ENCODE measurements around the gene JARID2. TPM values are rescaled to one million over a fixed set of nuclear protein-coding genes. Genes with fewer than 3 reads are reported as not detected.

Gene JARID2
- total RNA-seq, 1 donor from 2014 or later = 5.0 TPM

DNA sequence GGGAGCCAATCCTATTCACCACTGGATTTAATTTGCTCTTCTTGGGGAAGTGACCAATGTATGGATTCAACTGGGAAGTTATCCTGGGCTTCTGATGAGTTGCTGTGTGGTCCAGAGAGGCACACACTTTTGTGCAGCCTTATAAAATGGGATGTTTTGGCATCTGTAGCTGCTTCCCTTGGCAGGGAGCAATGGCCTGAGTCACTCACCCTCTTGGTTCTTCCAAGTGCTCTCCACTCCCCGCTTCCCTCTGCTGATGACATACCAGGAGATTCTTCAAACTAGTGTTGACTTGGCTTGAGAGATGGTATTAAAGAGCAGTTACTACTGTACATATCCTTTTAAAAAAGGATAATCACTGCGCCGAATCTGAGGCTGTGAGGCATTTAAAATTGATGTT, 105.8 kb downstream of the JARID2 start:
- H3K27me3 ChIP-seq = no peaks in the 10 kb centered on the region
- no peaks in the 10 kb centered on the region for H3K9me3 ChIP-seq
- H3K36me3 ChIP-seq = no peaks in the 10 kb centered on the region
- no peak overlapping the region for H3K27ac ChIP-seq
- H3K4me1 ChIP-seq = peaks cover 0 to 3% of the 10 kb centered on the region in 2 donors
- H3K4me3 ChIP-seq = no peak overlapping the region
- intact Hi-C loops (cut with DNase I) = no loop called here
- TF ChIP-seq, protein P1, sequence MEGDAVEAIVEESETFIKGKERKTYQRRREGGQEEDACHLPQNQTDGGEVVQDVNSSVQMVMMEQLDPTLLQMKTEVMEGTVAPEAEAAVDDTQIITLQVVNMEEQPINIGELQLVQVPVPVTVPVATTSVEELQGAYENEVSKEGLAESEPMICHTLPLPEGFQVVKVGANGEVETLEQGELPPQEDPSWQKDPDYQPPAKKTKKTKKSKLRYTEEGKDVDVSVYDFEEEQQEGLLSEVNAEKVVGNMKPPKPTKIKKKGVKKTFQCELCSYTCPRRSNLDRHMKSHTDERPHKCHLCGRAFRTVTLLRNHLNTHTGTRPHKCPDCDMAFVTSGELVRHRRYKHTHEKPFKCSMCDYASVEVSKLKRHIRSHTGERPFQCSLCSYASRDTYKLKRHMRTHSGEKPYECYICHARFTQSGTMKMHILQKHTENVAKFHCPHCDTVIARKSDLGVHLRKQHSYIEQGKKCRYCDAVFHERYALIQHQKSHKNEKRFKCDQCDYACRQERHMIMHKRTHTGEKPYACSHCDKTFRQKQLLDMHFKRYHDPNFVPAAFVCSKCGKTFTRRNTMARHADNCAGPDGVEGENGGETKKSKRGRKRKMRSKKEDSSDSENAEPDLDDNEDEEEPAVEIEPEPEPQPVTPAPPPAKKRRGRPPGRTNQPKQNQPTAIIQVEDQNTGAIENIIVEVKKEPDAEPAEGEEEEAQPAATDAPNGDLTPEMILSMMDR (IDR thresholded peaks at IDR 0.05) = no peak
- DNase-seq (ENCODE audit: low spot score in 2 of 2) = peak in 1 of 2 donors; percentile 70

DNA sequence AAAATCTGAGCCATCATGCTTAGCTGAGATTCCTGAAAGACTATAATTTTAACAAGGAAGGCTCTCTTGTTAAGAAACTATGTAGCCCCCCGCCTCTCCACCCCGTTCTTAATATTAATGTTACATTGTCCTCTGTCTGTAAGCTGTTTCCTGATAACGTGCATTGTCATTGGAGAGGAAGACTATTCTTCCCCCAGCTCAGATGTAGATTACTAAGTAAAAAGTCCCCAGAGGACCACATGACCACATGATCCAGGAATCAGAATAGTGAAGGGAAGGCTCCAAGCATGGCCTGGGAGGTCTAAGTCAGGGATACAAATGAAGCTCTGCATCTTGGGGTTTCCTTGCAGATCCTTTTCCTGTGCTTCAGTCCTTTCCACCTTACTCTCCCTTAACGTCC, 106.4 kb downstream of the JARID2 start:
- H3K9me3 ChIP-seq = no peaks in the 10 kb centered on the region
- peaks cover 0 to 3% of the 10 kb centered on the region in 2 donors for H3K4me1 ChIP-seq
- TF ChIP-seq, protein P1 (IDR thresholded peaks at IDR 0.05) = no peak
- H3K27me3 ChIP-seq = no peaks in the 10 kb centered on the region
- no peaks in the 10 kb centered on the region for H3K36me3 ChIP-seq
- H3K27ac ChIP-seq = no peak overlapping the region
- no peak for DNase-seq (ENCODE audit: low spot score in 2 of 2)
- intact Hi-C loops (cut with DNase I) = no loop called here
- H3K4me3 ChIP-seq = no peak overlapping the region

DNA sequence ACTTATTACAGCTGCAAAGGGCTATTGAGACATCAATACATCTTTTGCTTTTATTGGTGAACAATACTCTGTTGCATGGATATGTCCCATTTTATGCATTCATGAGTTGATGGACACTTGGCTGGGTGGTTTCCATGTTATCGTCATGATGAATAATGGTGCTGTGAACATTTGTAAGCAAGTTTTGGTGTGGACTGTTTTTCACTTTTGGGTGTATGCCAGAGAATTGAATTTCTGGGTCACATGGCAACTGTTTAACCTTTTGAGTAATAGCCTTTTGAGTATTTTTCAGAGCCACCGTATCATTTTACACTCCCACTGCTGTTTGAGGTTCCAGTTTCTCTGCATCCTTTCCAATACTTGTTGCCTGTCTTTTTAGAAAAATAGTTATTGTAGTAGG, 107.0 kb downstream of the JARID2 start:
- H3K4me1 ChIP-seq = peaks cover 0 to 3% of the 10 kb centered on the region in 2 donors
- H3K36me3 ChIP-seq = no peaks in the 10 kb centered on the region
- H3K27ac ChIP-seq = no peak overlapping the region
- DNase-seq (ENCODE audit: low spot score in 2 of 2) = no peak
- no peak overlapping the region for H3K4me3 ChIP-seq
- no peaks in the 10 kb centered on the region for H3K9me3 ChIP-seq
- intact Hi-C loops (cut with DNase I) = no loop called here
- TF ChIP-seq, protein P1 (IDR thresholded peaks at IDR 0.05) = no peak
- H3K27me3 ChIP-seq = no peaks in the 10 kb centered on the region

DNA sequence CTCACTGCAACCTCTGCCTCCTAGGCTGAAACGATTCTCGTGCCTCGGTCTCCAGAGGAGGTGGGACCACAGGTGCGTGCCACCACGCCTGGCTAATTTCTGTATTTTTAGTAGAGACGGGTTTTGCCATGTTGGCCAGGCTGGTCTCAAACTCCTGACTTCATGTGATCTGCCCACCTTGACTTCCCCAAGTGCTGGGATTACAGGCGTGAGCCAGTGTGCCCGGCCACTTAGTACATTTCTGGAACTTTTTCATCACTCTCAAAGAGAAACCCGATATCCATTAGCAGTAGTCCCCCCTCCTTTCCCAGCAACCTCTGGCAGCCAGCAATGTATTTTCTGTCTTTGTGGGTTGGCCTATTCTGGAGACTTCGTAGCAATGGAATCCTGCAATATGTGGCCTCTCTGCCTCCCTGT, 109.8 kb downstream of the JARID2 start:
- intact Hi-C loops (cut with DNase I) = no loop called here
- Histone ChIP-seq H3K27me3 (no peaks in the 10 kb centered on the region), H3K27ac (no peak overlapping the region), H3K9me3 (no peaks in the 10 kb centered on the region), H3K4me3 (no peak overlapping the region), H3K4me1 (peaks cover 0 to 3% of the 10 kb centered on the region in 2 donors), H3K36me3 (no peaks in the 10 kb centered on the region)
- TF ChIP-seq, protein P1 (IDR thresholded peaks at IDR 0.05) = no peak
- no peak for DNase-seq (ENCODE audit: low spot score in 2 of 2)

DNA sequence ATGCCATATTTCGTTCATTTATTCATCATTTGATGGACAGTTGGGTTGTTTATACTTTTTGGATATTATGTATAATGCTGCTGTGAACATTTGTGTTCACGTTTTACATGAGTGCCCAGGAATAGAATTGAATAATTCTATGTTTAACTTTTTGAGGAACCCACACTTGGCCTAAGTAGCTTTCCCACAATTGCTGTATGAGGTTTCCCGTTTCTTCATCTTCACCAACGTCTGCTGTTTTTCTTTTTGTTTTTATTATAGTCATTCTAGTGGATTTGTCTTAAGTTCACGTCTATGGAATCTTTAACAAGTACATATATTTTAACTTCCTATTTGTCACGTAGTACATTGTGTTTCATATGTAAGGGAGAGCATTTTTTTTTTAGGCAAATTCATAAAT, 110.3 kb downstream of the JARID2 start:
- Histone ChIP-seq H3K27ac (no peak overlapping the region), H3K4me3 (no peak overlapping the region), H3K4me1 (peaks cover 0 to 3% of the 10 kb centered on the region in 2 donors), H3K9me3 (no peaks in the 10 kb centered on the region), H3K27me3 (no peaks in the 10 kb centered on the region), H3K36me3 (no peaks in the 10 kb centered on the region)
- TF ChIP-seq, protein P1 (IDR thresholded peaks at IDR 0.05) = no peak
- DNase-seq (ENCODE audit: low spot score in 2 of 2) = no peak
- intact Hi-C loops (cut with DNase I) = no loop called here

DNA sequence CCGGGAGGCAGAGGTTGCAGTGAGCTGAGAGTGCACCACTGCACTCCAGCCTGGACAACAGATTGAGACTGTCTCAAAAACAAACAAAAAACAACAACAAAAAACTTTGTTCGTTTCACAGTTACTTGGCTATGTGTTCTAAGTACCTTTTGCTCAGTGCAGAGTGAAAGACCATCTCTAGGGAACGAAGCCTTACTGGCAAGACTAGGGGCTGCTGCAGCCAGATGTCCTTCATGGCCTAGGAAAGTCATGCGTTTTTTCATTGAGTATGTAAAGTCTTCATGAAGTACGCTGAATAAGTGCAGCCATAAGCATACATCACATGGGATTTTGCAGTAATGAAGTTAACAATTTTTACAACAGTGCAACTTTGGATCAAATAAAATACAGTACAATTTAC, 111.1 kb downstream of the JARID2 start:
- no peak for DNase-seq (ENCODE audit: low spot score in 2 of 2)
- TF ChIP-seq, protein P1 (IDR thresholded peaks at IDR 0.05) = no peak
- Histone ChIP-seq H3K9me3 (no peaks in the 10 kb centered on the region), H3K27ac (no peak overlapping the region), H3K27me3 (no peaks in the 10 kb centered on the region), H3K4me1 (no peaks in the 10 kb centered on the region), H3K4me3 (no peak overlapping the region), H3K36me3 (no peaks in the 10 kb centered on the region)
- intact Hi-C loops (cut with DNase I) = no loop called here

Data from ascending aorta (tissue), 2 donors.